Measurements from ENCODE around the gene FASTKD2. TPM values are rescaled to one million over a fixed set of nuclear protein-coding genes. Genes with fewer than 3 reads are reported as not detected.

Gene FASTKD2
- total and polyA plus RNA-seq, 2 donors (not counting 3 experiments of a cell fraction or from before 2014, with no cell fraction given), result 20.6 to 22.6 TPM

GRCh38 chr2:206820807-206821206 lies 55.4 kb downstream of the FASTKD2 start:
- no peak for DNase-seq (ENCODE audit: low read depth, low spot score)
- H3K9ac ChIP-seq (replicated peaks; ENCODE audit: extremely low read depth, insufficient read depth, low read length), result no peak overlapping the region
- no peaks in the 10 kb centered on the region for H3K9me1 ChIP-seq (replicated peaks; ENCODE audit: control insufficient read depth, extremely low read depth, insufficient read depth, low read length)
- H3K4me3 ChIP-seq (replicated peaks in 1 of 3; ENCODE audit: insufficient read depth in 1 of 3, low read depth in 1 of 3, low read length in 3 of 3), result no peak overlapping the region
- no peaks in the 10 kb centered on the region for H3K27me3 ChIP-seq (ENCODE audit: control insufficient read depth in 2 of 2, insufficient read depth in 2 of 2, low read length in 2 of 2)
- dilution Hi-C loops (cut with MboI; ENCODE audit: extremely low pct_ligation_motif_present, low sequenced_read_pairs), result no loop called here
- no peak overlapping the region for H3K27ac ChIP-seq (ENCODE audit: insufficient read depth, low read depth, low read length)
- H3K4me2 ChIP-seq (ENCODE audit: insufficient read depth, low read length), result no peak overlapping the region
- FAIRE-seq, result no peak
- intact Hi-C loops (cut with micrococcal nuclease), result no loop called here
- ChIA-PET POLR2A (no interaction called here), CTCF (no interaction called here)
- no peaks in the 10 kb centered on the region for H3K79me2 ChIP-seq (ENCODE audit: control insufficient read depth, insufficient read depth, low read length)
- TF ChIP-seq MAX (IDR thresholded peaks at IDR 0.05; ENCODE audit: insufficient read depth, insufficient read length) (no peak), JUN (IDR thresholded peaks at IDR 0.05; ENCODE audit: borderline replicate concordance, insufficient read depth, insufficient read length, low read depth) (no peak), POLR2AphosphoS5 (IDR thresholded peaks at IDR 0.05; ENCODE audit: insufficient read depth, low read depth, low read length) (no peak), POLR2A (IDR thresholded peaks at IDR 0.05; ENCODE audit: low read depth, low read length) (no peak), EZH2 (IDR thresholded peaks at IDR 0.05; ENCODE audit: borderline replicate concordance, low read depth, low read length, severe bottlenecking) (no peak)
- no peaks in the 10 kb centered on the region for H3K4me1 ChIP-seq (ENCODE audit: control insufficient read depth, extremely low read depth, insufficient read depth, low read length)
- BruUV-seq (replicated peaks), result no TSS peak
- H3K9me3 ChIP-seq (replicated peaks; ENCODE audit: control insufficient read depth, insufficient read depth, low read length), result no peaks in the 10 kb centered on the region
- H4K20me1 ChIP-seq (replicated peaks; ENCODE audit: control insufficient read depth, extremely low read depth, insufficient read depth, low read length), result no peaks in the 10 kb centered on the region
- no peak overlapping the region for H2AFZ ChIP-seq (ENCODE audit: low read depth, low read length)
- no peaks in the 10 kb centered on the region for H3K36me3 ChIP-seq (ENCODE audit: control insufficient read depth in 2 of 2, extremely low read depth in 1 of 2, insufficient read depth in 2 of 2, low read length in 2 of 2)

GRCh38 chr2:206823178-206823577 lies 57.8 kb downstream of the FASTKD2 start:
- DNase-seq (ENCODE audit: low read depth, low spot score) (no peak), FAIRE-seq (no peak)
- CTCF ChIA-PET, result no interaction called here
- Histone ChIP-seq H2AFZ (ENCODE audit: low read depth, low read length) (no peak overlapping the region), H3K9me3 (replicated peaks; ENCODE audit: control insufficient read depth, insufficient read depth, low read length) (no peaks in the 10 kb centered on the region), H4K20me1 (replicated peaks; ENCODE audit: control insufficient read depth, extremely low read depth, insufficient read depth, low read length) (no peaks in the 10 kb centered on the region), H3K4me3 (replicated peaks in 1 of 3; ENCODE audit: insufficient read depth in 1 of 3, low read depth in 1 of 3, low read length in 3 of 3) (no peak overlapping the region), H3K4me2 (ENCODE audit: insufficient read depth, low read length) (no peak overlapping the region), H3K9ac (replicated peaks; ENCODE audit: extremely low read depth, insufficient read depth, low read length) (no peak overlapping the region), H3K79me2 (ENCODE audit: control insufficient read depth, insufficient read depth, low read length) (no peaks in the 10 kb centered on the region), H3K9me1 (replicated peaks; ENCODE audit: control insufficient read depth, extremely low read depth, insufficient read depth, low read length) (no peaks in the 10 kb centered on the region), H3K27ac (ENCODE audit: insufficient read depth, low read depth, low read length) (no peak overlapping the region), H3K27me3 (ENCODE audit: control insufficient read depth in 2 of 2, insufficient read depth in 2 of 2, low read length in 2 of 2) (no peaks in the 10 kb centered on the region), H3K36me3 (ENCODE audit: control insufficient read depth in 2 of 2, extremely low read depth in 1 of 2, insufficient read depth in 2 of 2, low read length in 2 of 2) (no peaks in the 10 kb centered on the region), H3K4me1 (ENCODE audit: control insufficient read depth, extremely low read depth, insufficient read depth, low read length) (no peaks in the 10 kb centered on the region)
- no peak for TF ChIP-seq POLR2A (IDR thresholded peaks at IDR 0.05; ENCODE audit: low read depth, low read length)
- TF ChIP-seq EZH2 (IDR thresholded peaks at IDR 0.05; ENCODE audit: borderline replicate concordance, low read depth, low read length, severe bottlenecking), result no peak
- TF ChIP-seq FOS (IDR thresholded peaks at IDR 0.05; ENCODE audit: borderline replicate concordance, insufficient read depth, low read length), result no peak
- TF ChIP-seq MYC (IDR thresholded peaks at IDR 0.05; ENCODE audit: low read depth, low read length), result no peak
- TF ChIP-seq MAX (IDR thresholded peaks at IDR 0.05; ENCODE audit: insufficient read depth, insufficient read length), result no peak
- TF ChIP-seq POLR2AphosphoS5 (IDR thresholded peaks at IDR 0.05; ENCODE audit: insufficient read depth, low read depth, low read length), result no peak
- TF ChIP-seq CTCF (IDR thresholded peaks at IDR 0.05; ENCODE audit: extremely low read depth in 1 of 2, insufficient read depth in 1 of 2, low read depth in 1 of 2, low read length in 2 of 2), result no peak
- dilution Hi-C loops (cut with MboI; ENCODE audit: extremely low pct_ligation_motif_present, low sequenced_read_pairs), result no loop called here
- intact Hi-C loops (cut with micrococcal nuclease), result no loop called here
- BruUV-seq (replicated peaks), result no TSS peak
- POLR2A ChIA-PET, result no interaction called here

All from endothelial cell of umbilical vein (primary cell).